ENCODE data around the gene ETV7. TPM values are rescaled to one million over a fixed set of nuclear protein-coding genes. Genes with fewer than 3 reads are reported as not detected.
A peak's percentile ranks its signal among the peaks of the same experiment; 100 is the strongest.

Gene ETV7
- 0.19 and 1.2 TPM in 2 replicates for total RNA-seq (2014; rRNA removed; shearing (Covaris generic))
- 0.47 and 0.78 TPM in 2 replicates for polyA plus RNA-seq (2016; fragmentation: Nextera tagmentation; extraction: Ambion mirVana)
- long read RNA-seq, partial matches to known transcripts = 0 of 2 reads
- long read RNA-seq, other reads (novel, unspliced or antisense) = 1 of 2 reads

GRCh38 chr6:36387440-36388303 lies at the start of gene ETV7:
Gene ETV7, minus strand, starts transcription at chr6:36387669. Its CDS starts 128 bp downstream, at chr6:36387541.
- H3K9me3 Mint-ChIP-seq = peaks cover 4% of the 10 kb centered on the region; the same call in 2 of the 3 replicates
- H3K27ac ChIP-seq (ENCODE audit: low read depth) = no peak within 1 kb of the TSS
- no peak within 1 kb of the TSS for H3K27ac Mint-ChIP-seq
- H3K9me2 ChIP-seq (ENCODE audit: insufficient read depth) = no peaks in the 10 kb centered on the region
- no peaks in the 10 kb centered on the region; the same call in 2 of the 3 replicates for H3K36me3 Mint-ChIP-seq (ENCODE audit: low read depth)
- H3K4me1 Mint-ChIP-seq = peaks cover 28% of the 10 kb centered on the region
- 0 out of 2 replicates have a peak, but pooled peaks cover 8% of the 10 kb centered on the region for H3F3A ChIP-seq (replicated peaks; ENCODE audit: low read depth)
- TF ChIP-seq EZH2 (IDR thresholded peaks at IDR 0.05; ENCODE audit: low read depth, unreplicated experiment) (peak; percentile 68), CTCF (conservative IDR thresholded peaks at IDR 0.05; ENCODE audit: low read depth in 2 of 2) (no peak)
- ATAC-seq (peak; percentile 76), DNase-seq (ENCODE audit: low spot score) (peak; percentile 74)
- peak within 1 kb of the TSS; percentile 90 for H2AFZ ChIP-seq
- H3K36me3 ChIP-seq (ENCODE audit: insufficient read depth) = no peaks in the 10 kb centered on the region; the same call in 1 of the 2 replicates
- H3K4me2 ChIP-seq = peak within 1 kb of the TSS; percentile 95
- H3K4me3 ChIP-seq = peak within 1 kb of the TSS; percentile 78
- no peaks in the 10 kb centered on the region for H3K79me2 ChIP-seq (replicated peaks; ENCODE audit: insufficient read depth)
- H3K4me1 ChIP-seq (ENCODE audit: insufficient read depth) = peaks cover 6% of the 10 kb centered on the region; the same call in 1 of the 2 replicates
- peak within 1 kb of the TSS; percentile 82 for H3K4me3 Mint-ChIP-seq
- peaks cover 57% of the 10 kb centered on the region for H3K27me3 ChIP-seq (ENCODE audit: insufficient read depth)
- H3K27me3 Mint-ChIP-seq (ENCODE audit: insufficient read depth, low read depth, poor library complexity) = peaks cover 41% of the 10 kb centered on the region
- H4K20me1 ChIP-seq (replicated peaks; ENCODE audit: insufficient read depth) = no peaks in the 10 kb centered on the region

GRCh38 chr6:36436466-36436865 lies 49.0 kb upstream of the ETV7 start:
- H3K4me2 ChIP-seq = no peak overlapping the region
- DNase-seq (ENCODE audit: low spot score) (no peak), ATAC-seq (no peak)
- H3K4me1 Mint-ChIP-seq = peaks cover 8% of the 10 kb centered on the region
- no peaks in the 10 kb centered on the region for H3K9me3 Mint-ChIP-seq
- H3K4me3 ChIP-seq = no peak overlapping the region
- H3K79me2 ChIP-seq (replicated peaks; ENCODE audit: insufficient read depth) = no peaks in the 10 kb centered on the region
- no peaks in the 10 kb centered on the region for H3F3A ChIP-seq (replicated peaks; ENCODE audit: low read depth)
- no peaks in the 10 kb centered on the region for H3K9me2 ChIP-seq (ENCODE audit: insufficient read depth)
- H3K27me3 Mint-ChIP-seq (ENCODE audit: insufficient read depth, low read depth, poor library complexity) = no peaks in the 10 kb centered on the region
- H3K36me3 Mint-ChIP-seq (ENCODE audit: low read depth) = no peaks in the 10 kb centered on the region
- H3K27me3 ChIP-seq (ENCODE audit: insufficient read depth) = no peaks in the 10 kb centered on the region
- H4K20me1 ChIP-seq (replicated peaks; ENCODE audit: insufficient read depth) = no peaks in the 10 kb centered on the region
- H3K4me1 ChIP-seq (ENCODE audit: insufficient read depth) = no peaks in the 10 kb centered on the region
- no peaks in the 10 kb centered on the region for H3K36me3 ChIP-seq (ENCODE audit: insufficient read depth)
- H3K27ac Mint-ChIP-seq = no peak overlapping the region
- no peak overlapping the region for H3K27ac ChIP-seq (ENCODE audit: low read depth)
- H2AFZ ChIP-seq = no peak overlapping the region
- H3K4me3 Mint-ChIP-seq = no peak overlapping the region
- TF ChIP-seq EZH2phosphoT487 (IDR thresholded peaks at IDR 0.05; ENCODE audit: unreplicated experiment) (no peak), ETS1 (IDR thresholded peaks at IDR 0.05) (no peak), CREB1 (CRISPR knock-in tag; IDR thresholded peaks at IDR 0.05; ENCODE audit: low read depth) (no peak), POLR2AphosphoS5 (IDR thresholded peaks at IDR 0.05; ENCODE audit: low read depth) (no peak), STAT1 (IDR thresholded peaks at IDR 0.05; ENCODE audit: unreplicated experiment) (no peak), ZNF462 (CRISPR knock-in tag; IDR thresholded peaks at IDR 0.05) (no peak), ZNF114 (CRISPR knock-in tag; IDR thresholded peaks at IDR 0.05) (no peak), JUNB (IDR thresholded peaks at IDR 0.05; ENCODE audit: unreplicated experiment) (no peak), ZNF331 (CRISPR knock-in tag; IDR thresholded peaks at IDR 0.05; ENCODE audit: low read depth) (no peak)
